Measurements from ENCODE around the gene TDRD6.

- TF ChIP-seq GATA3 (IDR thresholded peaks at IDR 0.05; ENCODE audit: low read depth, low read length) (no peak), GATA2 (IDR thresholded peaks at IDR 0.05; ENCODE audit: low read depth, low read length) (no peak)
Observed at GRCh38 chr6:46638650-46639049, 49.0 kb upstream of the TDRD6 start.

Data from SH-SY5Y (cell line).